Activated T-helper 9 cell treated with anti-CD3 and anti-CD28 coated beads, Interleukin-2, amount 50 U/mL, for 16 hours (primary cell): ENCODE measurements around the gene P4HB.

ENCODE experiments used
- DNase-seq: peaks from one replicate; pipeline ENCODE4 v3.0.0-alpha.2; 2020; ENCODE audit warnings: low read depth

P4HB gene

GRCh38 chr17:81859906-81860755 lies at the start of gene P4HB:
TSS of gene P4HB (minus strand) at chr17:81860535. CDS start at chr17:81860471, 64 bp downstream.
- DNase-seq, result no peak

DNA sequence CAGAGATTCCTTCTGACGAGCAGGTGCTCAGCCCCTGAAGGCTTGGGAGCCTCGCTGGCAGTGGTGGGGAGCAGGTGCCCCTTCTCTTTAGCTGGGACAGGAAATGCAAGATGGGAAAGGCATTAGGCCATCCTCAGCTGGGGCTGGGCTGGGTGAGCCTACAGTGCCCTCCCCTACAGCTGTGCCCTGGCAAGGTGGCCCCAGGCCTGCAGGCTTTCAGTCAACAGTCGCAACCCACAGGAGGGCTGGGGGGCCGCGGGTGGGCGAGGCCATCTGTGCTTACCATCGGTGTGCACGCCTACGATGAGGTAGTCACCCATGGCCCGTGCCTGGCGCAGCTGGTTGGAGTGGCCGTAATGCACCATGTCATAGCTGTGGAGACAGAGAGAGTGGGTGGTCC lies 48.9 kb upstream of the P4HB start:
- no peak for DNase-seq

DNA sequence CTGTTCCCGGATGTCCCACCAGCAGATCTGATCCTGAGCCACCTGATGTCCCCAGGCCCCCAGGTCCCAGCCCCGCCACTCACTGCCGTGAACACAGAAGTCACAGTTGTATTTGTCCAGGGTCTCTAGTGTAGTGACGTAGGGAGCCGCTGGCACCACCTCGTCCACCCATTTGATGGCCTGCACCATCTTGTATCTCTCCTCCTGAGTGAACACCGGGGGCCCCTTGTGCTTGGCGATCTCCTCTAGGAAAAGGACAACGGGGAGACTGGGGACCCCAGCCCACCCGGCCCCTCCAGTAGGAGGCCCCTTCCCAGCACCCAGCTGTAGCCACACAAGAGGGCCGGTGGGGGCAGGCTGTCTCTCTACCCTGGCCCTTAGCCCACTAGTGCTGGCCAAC lies 48.5 kb upstream of the P4HB start:
- DNase-seq, result no peak

DNA sequence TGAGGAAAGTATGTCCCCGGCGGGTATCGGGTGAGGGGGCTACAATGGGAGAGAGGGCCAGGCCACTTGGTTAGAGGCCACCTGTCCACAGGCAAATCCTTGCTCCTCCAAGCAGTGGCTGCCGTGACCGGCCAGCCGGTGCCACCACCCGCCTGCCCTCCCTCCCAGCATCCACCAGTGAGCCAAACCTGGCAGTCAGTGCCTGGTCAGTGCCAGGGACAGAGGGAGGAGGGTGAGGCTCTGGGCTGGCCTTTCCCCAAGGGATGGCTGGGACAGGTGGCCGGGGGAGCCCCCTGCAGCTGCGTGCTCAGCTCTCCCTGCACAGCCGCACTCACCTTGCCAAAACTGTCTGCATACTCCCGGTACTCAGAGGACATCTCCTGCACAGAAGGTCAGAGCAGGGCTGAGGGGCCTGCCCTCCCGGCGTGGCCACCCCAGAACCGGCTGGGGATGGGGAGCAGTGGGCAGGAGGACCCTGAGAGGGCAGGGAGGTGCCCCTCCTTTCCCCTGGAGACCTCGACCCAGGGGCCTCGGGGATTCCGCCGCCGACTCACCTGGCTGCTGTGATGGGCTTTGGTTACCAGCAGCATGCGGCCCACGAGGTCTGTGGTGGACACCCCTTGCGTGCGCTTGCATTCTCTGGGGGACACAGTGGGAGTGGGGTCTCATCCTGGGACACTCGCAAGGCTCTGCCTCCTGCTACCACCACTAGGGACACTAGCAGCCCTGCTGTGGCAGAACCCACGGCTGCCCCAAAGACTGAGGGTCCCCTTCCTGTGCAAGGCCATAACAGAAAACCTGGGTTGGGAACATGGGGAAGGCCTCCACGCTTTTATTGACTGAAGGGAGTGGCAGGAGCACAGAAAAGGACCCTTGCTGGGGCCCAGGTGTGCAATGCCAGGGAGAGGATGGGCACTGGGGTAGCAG lies 47.1 kb upstream of the P4HB start:
- no peak for DNase-seq

DNA sequence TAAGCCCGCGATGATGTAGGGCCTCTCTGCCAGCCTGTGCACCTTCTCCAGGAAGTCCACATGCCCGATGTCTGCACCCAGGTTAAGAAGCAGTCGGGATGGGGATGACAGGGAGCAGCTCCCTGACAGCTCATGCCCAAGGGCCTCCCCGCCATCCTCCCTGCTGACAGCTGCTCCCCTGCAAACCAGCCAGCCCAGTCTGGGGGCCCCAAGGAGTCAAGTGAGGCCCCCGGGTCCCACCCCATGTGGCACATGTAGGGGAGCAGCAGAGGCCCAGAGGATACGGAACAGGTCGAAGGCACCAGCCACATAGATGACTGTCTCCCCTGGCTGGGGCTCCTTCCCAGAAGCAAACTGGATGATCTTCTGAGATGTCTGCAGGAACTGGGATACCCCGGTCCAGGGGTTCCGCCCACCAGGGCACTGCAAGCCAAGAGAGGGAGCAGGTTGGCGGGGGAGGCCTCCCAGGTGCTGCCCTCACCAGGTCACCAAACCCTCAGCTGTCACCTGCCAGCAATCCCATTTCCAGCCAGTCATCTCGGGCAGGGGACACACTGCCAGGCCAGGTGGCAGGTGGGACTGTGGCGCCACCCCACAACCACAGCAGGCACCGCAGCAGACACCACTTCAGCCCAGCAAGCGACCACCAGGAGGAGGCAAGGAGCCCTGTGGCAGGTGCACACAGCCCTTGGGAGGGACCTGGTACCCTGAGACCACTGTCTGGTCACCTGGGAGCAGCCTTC lies 46.3 kb upstream of the P4HB start:
- no peak for DNase-seq

DNA sequence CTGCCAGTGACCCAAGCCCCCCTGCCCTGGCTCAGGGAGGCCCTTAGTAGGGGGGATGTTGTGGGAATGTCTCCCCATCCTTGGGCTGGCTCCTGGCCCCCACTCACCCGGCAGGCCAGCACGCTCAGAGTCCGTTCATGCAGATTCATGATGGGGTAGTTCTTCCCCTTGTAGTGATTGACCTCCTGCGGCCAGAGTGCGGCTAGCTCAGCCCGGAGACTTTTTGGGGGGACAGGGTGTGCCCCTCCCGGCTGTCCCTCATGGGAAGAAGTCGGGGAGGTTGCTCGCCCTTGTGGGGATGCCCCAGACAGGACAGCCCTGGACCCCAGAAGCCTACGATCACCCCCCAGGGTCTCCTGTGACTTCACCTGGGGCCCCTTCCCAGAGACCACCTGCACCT lies 45.7 kb upstream of the P4HB start:
- no peak for DNase-seq

GRCh38 chr17:81905424-81905875 lies 45.1 kb upstream of the P4HB start:
- DNase-seq, result no peak

- DNase-seq, result no peak
Measured at GRCh38 chr17:81904600-81905423, 44.5 kb upstream of the P4HB start.

DNA sequence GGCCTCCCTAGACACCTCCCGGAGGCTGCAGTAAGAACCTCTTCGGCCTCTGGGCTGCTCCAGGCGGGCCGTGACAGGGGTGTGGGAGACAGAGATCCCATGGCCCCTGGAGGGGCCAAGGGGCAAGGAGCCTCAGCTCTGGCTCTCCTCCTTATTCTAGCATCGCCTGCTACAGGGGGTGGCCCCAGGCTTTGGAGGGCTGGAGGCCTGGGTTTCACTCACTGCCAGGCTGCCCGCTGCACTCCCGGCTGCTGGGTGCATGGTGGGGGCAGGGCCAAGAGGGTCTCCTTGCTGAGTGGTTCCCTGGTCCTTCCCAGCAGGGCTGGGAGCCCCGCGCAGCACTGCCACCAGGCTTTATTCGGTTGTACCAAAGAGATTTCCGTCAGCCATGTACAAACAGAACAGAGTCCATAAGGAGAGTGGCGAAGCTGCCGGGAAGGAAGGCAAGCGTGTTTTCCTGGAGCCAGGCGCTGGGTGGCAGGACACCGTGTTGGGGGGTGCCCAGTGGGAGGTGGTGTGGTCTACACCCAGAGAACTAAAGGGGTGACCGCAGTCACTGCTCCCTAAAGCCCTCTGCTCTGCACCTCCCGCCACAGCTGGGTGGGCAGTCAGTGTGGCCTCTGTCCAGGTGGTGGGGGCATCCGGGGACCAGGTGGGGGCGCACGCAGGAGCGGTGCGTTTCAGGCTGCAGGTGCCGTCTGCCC lies 43.7 kb upstream of the P4HB start:
- no peak for DNase-seq

GRCh38 chr17:81903415-81903831 lies 43.1 kb upstream of the P4HB start:
- no peak for DNase-seq

- DNase-seq, result no peak
Measured at GRCh38 chr17:81902653-81903414, 42.5 kb upstream of the P4HB start.

- no peak for DNase-seq
Measured at GRCh38 chr17:81902023-81902652, 41.8 kb upstream of the P4HB start, which contains the start of gene NPB. TSS of gene NPB (plus strand) at chr17:81902238. CDS start at chr17:81902278, 40 bp downstream.

- no peak for DNase-seq
Measured at GRCh38 chr17:81901167-81902022, 41.1 kb upstream of the P4HB start.

- no peak for DNase-seq
Measured at GRCh38 chr17:81900181-81900820, 40.0 kb upstream of the P4HB start.

- DNase-seq, result no peak
Measured at GRCh38 chr17:81899514-81900166, 39.3 kb upstream of the P4HB start.

GRCh38 chr17:81898885-81899284 lies 38.5 kb upstream of the P4HB start:
- DNase-seq, result no peak
